Esophagus squamous epithelium (tissue), 5 donors: ENCODE data around the gene KIAA1671. TPM values are rescaled to one million over a fixed set of nuclear protein-coding genes. Genes with fewer than 3 reads are reported as not detected.

ENCODE experiments used
- DNase-seq: peaks from one replicate; lab custom pipeline; 2025; lab: John Stamatoyannopoulos, UW
- H3K27ac ChIP-seq, 4 donors: fragments of 200-600 bp; sonication (generic); one replicate each; pipeline ENCODE4 v1.5.1; 2016 to 2019; ENCODE audit warnings: mild to moderate bottlenecking in 1 of 4
- H3K27me3 ChIP-seq, 4 donors: fragments of 200-600 bp; sonication (generic); 1 replicate in 3 of 4; 2 replicates in 1 of 4; pipeline versions ENCODE4 v1.5.1 to v1.6.0; 2017 to 2021; ENCODE audit warnings: antibody characterized with exemption in 1 of 4
- H3K36me3 ChIP-seq, 3 donors: fragments of 200-600 bp; sonication (generic); one replicate each; pipeline ENCODE4 v1.5.1; 2016 to 2019
- H3K4me1 ChIP-seq, 3 donors: fragments of 200-600 bp; sonication (generic); one replicate each; pipeline ENCODE4 v1.5.1; 2017 to 2019
- H3K4me3 ChIP-seq, 4 donors: fragments of 200-600 bp; sonication (generic); 1 replicate in 3 of 4; 2 replicates in 1 of 4; pipeline ENCODE4 v1.5.1; 2016 to 2019; ENCODE audit warnings: mild to moderate bottlenecking in 2 of 4, moderate library complexity in 1 of 4
- H3K9me3 ChIP-seq, 3 donors: fragments of 200-600 bp; sonication (generic); one replicate each; pipeline ENCODE4 v1.5.1; 2016 to 2019
- POLR2A ChIP-seq, 4 donors: fragments of 450-650 bp; IDR thresholded peaks; one replicate each; pipeline ENCODE4 v1.6.1; 2017; ENCODE audit warnings: antibody characterized with exemption in 4 of 4, mild to moderate bottlenecking in 4 of 4, moderate library complexity in 3 of 4
- WGBS, 2 donors: methylation state at CpG; one replicate each; pipeline ENCODE4 v1.1.5; 2018; 5-methylcytosine and 5-hydroxymethylcytosine counted together
- intact Hi-C: fragments of 100-400 bp; cut with DNase I; formaldehyde crosslinking; loops from one replicate; pipeline ENCODE4 v1.15.0; 2022
- total RNA-seq, 4 donors: library from RNA; depleted of rRNA; stranded (reverse); fragments of >200 nt; gene quantifications; one replicate each; pipeline ENCODE4 v1.1.0, GENCODE V29; 2016
- TF ChIP-seq, protein P1 (sequence below), 6 experiments: fragments of 450-650 bp in 4 of 6; fragments of 200-600 bp in 2 of 6; sonication (generic) in 2 of 6; IDR thresholded peaks; one replicate each; pipeline ENCODE4 v1.5.1; 2016 to 2019; ENCODE audit warnings: antibody characterized with exemption in 6 of 6, mild to moderate bottlenecking in 4 of 6, moderate library complexity in 4 of 6
- donor health status: DM: yes; HTN: yes; CAD: no.

The KIAA1671 gene
- total RNA-seq, 4 donors from 2014 or later: 43.1 to 73.2 (median 47.5) TPM

- no peak for DNase-seq
- Histone ChIP-seq H3K9me3 (no peaks in the 10 kb centered on the region), H3K4me1 (peaks cover 0 to 36% (median 15%) of the 10 kb centered on the region in 3 donors), H3K36me3 (peaks cover 0 to 12% (median 0%) of the 10 kb centered on the region in 3 donors), H3K27me3 (no peaks in the 10 kb centered on the region), H3K27ac (peak overlapping the region in 3 of 4 donors; percentile 7 to 51 (median 51)), H3K4me3 (no peak overlapping the region)
- WGBS, 2 donors: 36 to 50% methylated on average over 1 of the region's 1 CpG
- intact Hi-C loops: no loop called here
- TF ChIP-seq POLR2A (IDR thresholded peaks at IDR 0.05): no peak
- TF ChIP-seq, protein P1, sequence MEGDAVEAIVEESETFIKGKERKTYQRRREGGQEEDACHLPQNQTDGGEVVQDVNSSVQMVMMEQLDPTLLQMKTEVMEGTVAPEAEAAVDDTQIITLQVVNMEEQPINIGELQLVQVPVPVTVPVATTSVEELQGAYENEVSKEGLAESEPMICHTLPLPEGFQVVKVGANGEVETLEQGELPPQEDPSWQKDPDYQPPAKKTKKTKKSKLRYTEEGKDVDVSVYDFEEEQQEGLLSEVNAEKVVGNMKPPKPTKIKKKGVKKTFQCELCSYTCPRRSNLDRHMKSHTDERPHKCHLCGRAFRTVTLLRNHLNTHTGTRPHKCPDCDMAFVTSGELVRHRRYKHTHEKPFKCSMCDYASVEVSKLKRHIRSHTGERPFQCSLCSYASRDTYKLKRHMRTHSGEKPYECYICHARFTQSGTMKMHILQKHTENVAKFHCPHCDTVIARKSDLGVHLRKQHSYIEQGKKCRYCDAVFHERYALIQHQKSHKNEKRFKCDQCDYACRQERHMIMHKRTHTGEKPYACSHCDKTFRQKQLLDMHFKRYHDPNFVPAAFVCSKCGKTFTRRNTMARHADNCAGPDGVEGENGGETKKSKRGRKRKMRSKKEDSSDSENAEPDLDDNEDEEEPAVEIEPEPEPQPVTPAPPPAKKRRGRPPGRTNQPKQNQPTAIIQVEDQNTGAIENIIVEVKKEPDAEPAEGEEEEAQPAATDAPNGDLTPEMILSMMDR (IDR thresholded peaks at IDR 0.05): no peak
These were observed 61.1 kb downstream of the KIAA1671 start for GRCh38 chr22:25013607-25014006.

GRCh38 chr22:25014896-25015755 is 62.6 kb downstream of the KIAA1671 start:
- Histone ChIP-seq H3K9me3 (no peaks in the 10 kb centered on the region), H3K4me1 (peaks cover 0 to 32% (median 15%) of the 10 kb centered on the region in 3 donors), H3K36me3 (peaks cover 0 to 12% (median 0%) of the 10 kb centered on the region in 3 donors), H3K27ac (peak overlapping the region in 1 of 4 donors; percentile 28), H3K4me3 (no peak overlapping the region), H3K27me3 (no peaks in the 10 kb centered on the region)
- WGBS, 2 donors: 82 to 83% methylated on average over 5 of the region's 5 CpGs
- no peak for TF ChIP-seq POLR2A (IDR thresholded peaks at IDR 0.05)
- TF ChIP-seq, protein P1 (IDR thresholded peaks at IDR 0.05): no peak
- no peak for DNase-seq
- intact Hi-C loops: no loop called here

GRCh38 chr22:25016311-25016710 is 63.8 kb downstream of the KIAA1671 start:
- H3K27ac ChIP-seq: no peak overlapping the region

DNA sequence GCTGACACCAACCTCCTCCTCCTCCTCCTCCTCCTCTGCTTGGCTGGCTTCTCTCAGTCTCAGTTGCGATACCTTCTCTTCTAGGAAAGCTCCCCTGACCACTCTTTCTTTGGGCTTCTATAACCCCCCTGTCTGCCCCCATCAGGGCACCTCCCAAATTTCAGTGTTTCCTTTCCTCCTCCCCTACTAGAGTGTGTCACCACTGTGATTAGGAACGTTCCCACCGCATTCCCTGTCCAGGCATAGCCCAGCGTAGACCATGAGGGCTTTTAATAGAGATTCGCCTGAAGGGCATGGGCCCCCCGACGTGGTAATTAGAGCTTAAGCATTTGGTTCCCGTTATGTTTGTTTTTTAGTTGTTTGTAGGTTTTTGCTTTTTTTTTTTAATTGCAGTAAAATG is 65.5 kb downstream of the KIAA1671 start:
- no peaks in the 10 kb centered on the region for H3K9me3 ChIP-seq
- H3K36me3 ChIP-seq: peaks cover 0 to 20% (median 0%) of the 10 kb centered on the region in 3 donors
- no peak for TF ChIP-seq POLR2A (IDR thresholded peaks at IDR 0.05)
- TF ChIP-seq, protein P1 (IDR thresholded peaks at IDR 0.05): no peak
- H3K4me3 ChIP-seq: no peak overlapping the region
- 63 to 85% methylated on average over 8 of the region's 8 CpGs for WGBS, 2 donors
- H3K27ac ChIP-seq: no peak overlapping the region
- no peaks in the 10 kb centered on the region for H3K27me3 ChIP-seq
- intact Hi-C loops: no loop called here
- DNase-seq: no peak
- peaks cover 0 to 23% (median 8%) of the 10 kb centered on the region in 3 donors for H3K4me1 ChIP-seq

More at GRCh38 chr22:25016311-25016710, 63.8 kb downstream of the KIAA1671 start:
- 82 to 93% methylated on average over 6 to 7 of the region's 7 CpGs for WGBS, 2 donors
- Histone ChIP-seq H3K4me1 (peaks cover 0 to 32% (median 15%) of the 10 kb centered on the region in 3 donors), H3K27me3 (no peaks in the 10 kb centered on the region), H3K9me3 (no peaks in the 10 kb centered on the region), H3K36me3 (peaks cover 0 to 20% (median 0%) of the 10 kb centered on the region in 3 donors), H3K4me3 (no peak overlapping the region)
- DNase-seq: no peak
- intact Hi-C loops: no loop called here
- TF ChIP-seq POLR2A (IDR thresholded peaks at IDR 0.05): no peak
- TF ChIP-seq, protein P1 (IDR thresholded peaks at IDR 0.05): no peak
